Transverse colon (tissue), 4 donors: Measurements from ENCODE around the gene NXNL2. TPM values are rescaled to one million over a fixed set of nuclear protein-coding genes. Genes with fewer than 3 reads are reported as not detected.

Source experiments
- DNase-seq: peaks from one replicate; pipeline ENCODE4 v3.0.0-alpha.2; 2019
- H3K27ac ChIP-seq, 4 donors: fragments of 200-600 bp; sonication (generic); 2 replicates each; pipeline ENCODE4 v1.5.1; 2016 to 2018; ENCODE audit warnings: inconsistent platforms in 4 of 4
- H3K27me3 ChIP-seq: fragments of 200-600 bp; sonication (generic); 2 replicates; pipeline ENCODE4 v1.5.1; 2017; ENCODE audit warnings: inconsistent platforms
- H3K36me3 ChIP-seq, 4 donors: fragments of 200-600 bp; sonication (generic); 2 replicates each; pipeline ENCODE4 v1.5.1; 2017 to 2019; ENCODE audit warnings: inconsistent platforms in 4 of 4
- H3K4me1 ChIP-seq, 4 donors: fragments of 200-600 bp; sonication (generic); 2 replicates each; pipeline ENCODE4 v1.5.1; 2017 to 2020; ENCODE audit warnings: inconsistent platforms in 4 of 4
- H3K4me3 ChIP-seq, 4 donors: fragments of 200-600 bp; sonication (generic); 1 replicate in 1 of 4; 2 replicates in 3 of 4; pipeline versions ENCODE4 v1.5.1 to v1.6.1; 2017 to 2019; ENCODE audit warnings: inconsistent platforms in 4 of 4
- H3K9me3 ChIP-seq, 2 donors: fragments of 200-600 bp; sonication (generic); 2 replicates each; pipeline ENCODE4 v1.5.1; 2017 to 2019; ENCODE audit warnings: inconsistent platforms in 2 of 2
- CTCF ChIP-seq, 5 experiments: fragments of 200-600 bp in 3 of 5; fragments of 450-650 bp in 2 of 5; sonication (generic) in 3 of 5; IDR thresholded peaks; 1 replicate in 2 of 5; 2 replicates in 3 of 5; pipeline ENCODE4 v1.5.1; 2016 to 2017; ENCODE audit warnings: antibody characterized with exemption in 5 of 5, inconsistent platforms in 3 of 5, mild to moderate bottlenecking in 2 of 5, moderate library complexity in 1 of 5
- EP300 ChIP-seq: sonication (generic); formaldehyde crosslinking; IDR thresholded peaks from one replicate; pipeline ENCODE4 v1.6.1; 2017; ENCODE audit warnings: antibody characterized with exemption, low read depth
- POLR2A ChIP-seq: fragments of 450-650 bp; IDR thresholded peaks from one replicate; pipeline ENCODE4 v1.6.1; 2016; ENCODE audit warnings: antibody characterized with exemption, mild to moderate bottlenecking, moderate library complexity
- POLR2AphosphoS5 ChIP-seq, 3 donors: sonication (generic); formaldehyde crosslinking; IDR thresholded peaks; one replicate each; pipeline ENCODE4 v1.6.1; 2016; ENCODE audit warnings: antibody characterized with exemption in 3 of 3
- WGBS, 2 donors: methylation state at CpG; one replicate each; pipeline ENCODE4 v1.1.5; 2018; ENCODE audit warnings: low coverage in 1 of 2; 5-methylcytosine and 5-hydroxymethylcytosine counted together
- in situ Hi-C, 4 donors: fragments of 200-750 bp; cut with MboI; loops; one replicate each; pipeline versions ENCODE4 v1.15.0 to v1.15.1; 2017; ENCODE audit warnings: low sequenced_read_pairs in 3 of 4, low pct_ligation_motif_present in 1 of 4, low pct_unique_long_range_greater_than_20kb in 1 of 4
- intact Hi-C: fragments of 100-400 bp; cut with DNase I; formaldehyde crosslinking; loops from one replicate; pipeline ENCODE4 v1.15.1; 2023; ENCODE audit warnings: low total_unique reads
- total RNA-seq, 4 donors: library from RNA; depleted of rRNA; stranded (reverse); fragments of >200 nt; gene quantifications; one replicate each; pipeline ENCODE4 v1.1.0, GENCODE V29; 2016

The NXNL2 gene
- total RNA-seq, 4 donors from 2014 or later = not detected

- no peaks in the 10 kb centered on the region for H3K36me3 ChIP-seq
- no peak for TF ChIP-seq POLR2AphosphoS5 (IDR thresholded peaks at IDR 0.05)
- no peak for TF ChIP-seq EP300
- TF ChIP-seq POLR2A = no peak
- 50 to 74% methylated on average over 1 to 4 of the region's 4 CpGs for WGBS, 2 donors
- H3K4me3 ChIP-seq = no peak overlapping the region
- H3K4me1 ChIP-seq = no peaks in the 10 kb centered on the region
- in situ Hi-C loops (no loop called here), intact Hi-C loops (no loop called here)
- H3K9me3 ChIP-seq = no peaks in the 10 kb centered on the region
- H3K27me3 ChIP-seq = no peaks in the 10 kb centered on the region
- DNase-seq = no peak
- H3K27ac ChIP-seq = no peak overlapping the region
Observed at GRCh38 chr9:88521308-88521707, 13.7 kb upstream of the NXNL2 start.

GRCh38 chr9:88522360-88522759 lies 12.6 kb upstream of the NXNL2 start:
- intact Hi-C loops (no loop called here), in situ Hi-C loops (no loop called here)
- H3K4me1 ChIP-seq = no peaks in the 10 kb centered on the region
- no peak overlapping the region for H3K27ac ChIP-seq
- no peak overlapping the region for H3K4me3 ChIP-seq
- TF ChIP-seq POLR2A (no peak), EP300 (no peak), POLR2AphosphoS5 (IDR thresholded peaks at IDR 0.05) (no peak), CTCF (IDR thresholded peaks at IDR 0.05) (no peak)
- 90 to 100% methylated on average over 2 to 4 of the region's 4 CpGs for WGBS, 2 donors
- no peak for DNase-seq
- H3K9me3 ChIP-seq = no peaks in the 10 kb centered on the region
- H3K27me3 ChIP-seq = no peaks in the 10 kb centered on the region
- H3K36me3 ChIP-seq = no peaks in the 10 kb centered on the region

GRCh38 chr9:88523056-88523455 lies 11.9 kb upstream of the NXNL2 start:
- no peak for DNase-seq
- Histone ChIP-seq H3K27me3 (no peaks in the 10 kb centered on the region), H3K4me3 (no peak overlapping the region), H3K36me3 (no peaks in the 10 kb centered on the region), H3K4me1 (no peaks in the 10 kb centered on the region), H3K27ac (no peak overlapping the region), H3K9me3 (no peaks in the 10 kb centered on the region)
- WGBS, 2 donors = 78 to 87% methylated on average over 2 to 3 of the region's 3 CpGs
- intact Hi-C loops (no loop called here), in situ Hi-C loops (no loop called here)
- no peak for TF ChIP-seq POLR2AphosphoS5 (IDR thresholded peaks at IDR 0.05)
- no peak for TF ChIP-seq EP300
- TF ChIP-seq POLR2A = no peak
- TF ChIP-seq CTCF (IDR thresholded peaks at IDR 0.05) = no peak

- 78% methylated on average over 8 of the region's 8 CpGs; no CpG with 5 or more reads in 1 of the 2 donors for WGBS, 2 donors
Observed at GRCh38 chr9:88524911-88525310, 10.1 kb upstream of the NXNL2 start.

More at GRCh38 chr9:88524911-88525310, 10.1 kb upstream of the NXNL2 start:
- no peaks in the 10 kb centered on the region for H3K4me1 ChIP-seq
- DNase-seq = no peak
- in situ Hi-C loops = no loop called here
- TF ChIP-seq POLR2AphosphoS5 (IDR thresholded peaks at IDR 0.05) (no peak), CTCF (IDR thresholded peaks at IDR 0.05) (no peak), POLR2A (no peak), EP300 (no peak)
- intact Hi-C loops = no loop called here
- no peaks in the 10 kb centered on the region for H3K36me3 ChIP-seq
- no peak overlapping the region for H3K4me3 ChIP-seq
- H3K27ac ChIP-seq = no peak overlapping the region
- no peaks in the 10 kb centered on the region for H3K27me3 ChIP-seq
- H3K9me3 ChIP-seq = no peaks in the 10 kb centered on the region
